HL-60 (cell line): ENCODE data around the gene C1orf105.

Experiments
- DNase-seq, 2 experiments: peaks; one replicate each; pipeline ENCODE4 v3.0.0-alpha.2; 2010 to 2020; ENCODE audit warnings: low read depth in 1 of 2, low spot score in 1 of 2
- H3K27ac ChIP-seq: fragments of 250-450 bp; sonication (Bioruptor Pico); replicated peaks from 2 replicates; pipeline ENCODE4 v1.5.1; 2020; ENCODE audit warnings: mild to moderate bottlenecking, moderate library complexity
- H3K27me3 ChIP-seq: fragments of 250-450 bp; sonication (Bioruptor Pico); 2 replicates; pipeline ENCODE4 v1.5.1; 2021; ENCODE audit warnings: mild to moderate bottlenecking, moderate library complexity; ENCODE audit not compliant: insufficient read depth, poor library complexity, severe bottlenecking
- H3K4me3 ChIP-seq: replicated peaks from 2 replicates; pipeline ENCODE4 v1.5.1; 2011; ENCODE audit warnings: mild to moderate bottlenecking, control low read depth, low read length; ENCODE audit not compliant: insufficient read depth
- GABPA ChIP-seq: IDR thresholded peaks from 2 replicates; pipeline ENCODE4 v1.6.1; 2012; ENCODE audit warnings: low read depth
- POLR2AphosphoS5 ChIP-seq: IDR thresholded peaks from 2 replicates; pipeline ENCODE4 v1.6.1; 2012; ENCODE audit warnings: low read depth
- SPI1 ChIP-seq: IDR thresholded peaks from 2 replicates; pipeline ENCODE4 v1.6.1; 2012; ENCODE audit warnings: low read depth, mild to moderate bottlenecking, borderline replicate concordance
- TF ChIP-seq, protein P1 (sequence below): IDR thresholded peaks from one replicate; pipeline ENCODE4 v1.5.1; 2011; ENCODE audit warnings: low read length, control low read depth, inconsistent platforms; ENCODE audit not compliant: insufficient read depth
- TF ChIP-seq, protein P2 (sequence below): IDR thresholded peaks from 2 replicates; pipeline ENCODE4 v1.6.1; 2012; ENCODE audit warnings: low read depth; ENCODE audit not compliant: insufficient replicate concordance

C1orf105 gene

GRCh38 chr1:172510479-172510878 is 90.0 kb downstream of the C1orf105 start:
- Histone ChIP-seq H3K4me3 (no peak overlapping the region), H3K27ac (no peak overlapping the region), H3K27me3 (no peaks in the 10 kb centered on the region)
- TF ChIP-seq GABPA (no peak), SPI1 (no peak), POLR2AphosphoS5 (no peak)
- TF ChIP-seq, protein P1, sequence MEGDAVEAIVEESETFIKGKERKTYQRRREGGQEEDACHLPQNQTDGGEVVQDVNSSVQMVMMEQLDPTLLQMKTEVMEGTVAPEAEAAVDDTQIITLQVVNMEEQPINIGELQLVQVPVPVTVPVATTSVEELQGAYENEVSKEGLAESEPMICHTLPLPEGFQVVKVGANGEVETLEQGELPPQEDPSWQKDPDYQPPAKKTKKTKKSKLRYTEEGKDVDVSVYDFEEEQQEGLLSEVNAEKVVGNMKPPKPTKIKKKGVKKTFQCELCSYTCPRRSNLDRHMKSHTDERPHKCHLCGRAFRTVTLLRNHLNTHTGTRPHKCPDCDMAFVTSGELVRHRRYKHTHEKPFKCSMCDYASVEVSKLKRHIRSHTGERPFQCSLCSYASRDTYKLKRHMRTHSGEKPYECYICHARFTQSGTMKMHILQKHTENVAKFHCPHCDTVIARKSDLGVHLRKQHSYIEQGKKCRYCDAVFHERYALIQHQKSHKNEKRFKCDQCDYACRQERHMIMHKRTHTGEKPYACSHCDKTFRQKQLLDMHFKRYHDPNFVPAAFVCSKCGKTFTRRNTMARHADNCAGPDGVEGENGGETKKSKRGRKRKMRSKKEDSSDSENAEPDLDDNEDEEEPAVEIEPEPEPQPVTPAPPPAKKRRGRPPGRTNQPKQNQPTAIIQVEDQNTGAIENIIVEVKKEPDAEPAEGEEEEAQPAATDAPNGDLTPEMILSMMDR = no peak
- TF ChIP-seq, protein P2, sequence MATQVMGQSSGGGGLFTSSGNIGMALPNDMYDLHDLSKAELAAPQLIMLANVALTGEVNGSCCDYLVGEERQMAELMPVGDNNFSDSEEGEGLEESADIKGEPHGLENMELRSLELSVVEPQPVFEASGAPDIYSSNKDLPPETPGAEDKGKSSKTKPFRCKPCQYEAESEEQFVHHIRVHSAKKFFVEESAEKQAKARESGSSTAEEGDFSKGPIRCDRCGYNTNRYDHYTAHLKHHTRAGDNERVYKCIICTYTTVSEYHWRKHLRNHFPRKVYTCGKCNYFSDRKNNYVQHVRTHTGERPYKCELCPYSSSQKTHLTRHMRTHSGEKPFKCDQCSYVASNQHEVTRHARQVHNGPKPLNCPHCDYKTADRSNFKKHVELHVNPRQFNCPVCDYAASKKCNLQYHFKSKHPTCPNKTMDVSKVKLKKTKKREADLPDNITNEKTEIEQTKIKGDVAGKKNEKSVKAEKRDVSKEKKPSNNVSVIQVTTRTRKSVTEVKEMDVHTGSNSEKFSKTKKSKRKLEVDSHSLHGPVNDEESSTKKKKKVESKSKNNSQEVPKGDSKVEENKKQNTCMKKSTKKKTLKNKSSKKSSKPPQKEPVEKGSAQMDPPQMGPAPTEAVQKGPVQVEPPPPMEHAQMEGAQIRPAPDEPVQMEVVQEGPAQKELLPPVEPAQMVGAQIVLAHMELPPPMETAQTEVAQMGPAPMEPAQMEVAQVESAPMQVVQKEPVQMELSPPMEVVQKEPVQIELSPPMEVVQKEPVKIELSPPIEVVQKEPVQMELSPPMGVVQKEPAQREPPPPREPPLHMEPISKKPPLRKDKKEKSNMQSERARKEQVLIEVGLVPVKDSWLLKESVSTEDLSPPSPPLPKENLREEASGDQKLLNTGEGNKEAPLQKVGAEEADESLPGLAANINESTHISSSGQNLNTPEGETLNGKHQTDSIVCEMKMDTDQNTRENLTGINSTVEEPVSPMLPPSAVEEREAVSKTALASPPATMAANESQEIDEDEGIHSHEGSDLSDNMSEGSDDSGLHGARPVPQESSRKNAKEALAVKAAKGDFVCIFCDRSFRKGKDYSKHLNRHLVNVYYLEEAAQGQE = no peak
- no peak for DNase-seq

DNA sequence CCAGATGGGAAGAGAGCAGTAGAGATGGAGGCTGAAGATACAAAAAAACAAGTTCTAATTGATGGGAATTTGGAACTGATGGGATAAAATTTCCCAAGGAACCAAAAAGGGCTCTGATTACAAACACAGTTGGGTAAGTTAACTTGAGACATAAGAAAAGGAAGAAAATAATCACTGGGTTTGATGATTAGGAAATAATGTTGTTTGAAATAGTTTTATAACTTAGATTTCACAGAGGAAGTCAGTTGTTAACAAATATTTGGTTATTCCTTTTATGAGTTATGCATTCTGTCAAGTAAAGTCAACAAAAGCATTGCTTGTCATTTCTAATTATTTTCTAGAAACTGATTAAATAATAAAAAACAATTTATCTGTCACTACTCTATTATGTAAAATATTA is 92.1 kb downstream of the C1orf105 start:
- TF ChIP-seq SPI1 = no peak
- no peak for TF ChIP-seq GABPA
- TF ChIP-seq, protein P2 = no peak
- TF ChIP-seq, protein P1 = no peak
- TF ChIP-seq POLR2AphosphoS5 = no peak
- no peak for DNase-seq
- H3K27me3 ChIP-seq = no peaks in the 10 kb centered on the region
- no peak overlapping the region for H3K27ac ChIP-seq
- no peak overlapping the region for H3K4me3 ChIP-seq

DNA sequence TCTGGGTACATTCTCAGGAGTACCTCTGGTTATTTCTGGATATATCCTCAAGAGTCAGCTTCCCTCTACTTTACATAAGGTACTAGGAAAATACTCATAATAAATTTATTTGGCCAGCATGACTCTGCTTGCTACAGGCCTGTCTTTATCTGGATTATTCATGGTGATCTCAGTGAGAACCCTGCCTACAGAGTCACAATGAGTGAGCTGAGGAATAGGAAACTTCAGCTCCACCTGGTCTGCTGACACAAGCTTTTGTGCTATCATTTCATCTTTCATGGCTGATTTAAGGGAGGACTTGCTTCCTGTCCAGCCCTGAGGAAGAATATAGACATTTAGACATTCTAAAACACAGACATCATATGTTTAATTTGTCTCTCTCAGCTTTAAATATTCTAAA is 93.0 kb downstream of the C1orf105 start:
- DNase-seq = no peak

More for the DNA sequence above, 93.0 kb downstream of the C1orf105 start:
- H3K4me3 ChIP-seq = no peak overlapping the region
- no peaks in the 10 kb centered on the region for H3K27me3 ChIP-seq
- H3K27ac ChIP-seq = no peak overlapping the region
- TF ChIP-seq SPI1 (no peak), GABPA (no peak), POLR2AphosphoS5 (no peak)
- TF ChIP-seq, protein P2 = no peak
- TF ChIP-seq, protein P1 = no peak
